Smooth muscle cell (in vitro differentiated cells): Measurements from ENCODE around the gene RMC1. TPM values are rescaled to one million over a fixed set of nuclear protein-coding genes. Genes with fewer than 3 reads are reported as not detected.

Experiments
- DNase-seq: peaks from one replicate; lab custom pipeline; 2025; ENCODE audit not compliant: unreplicated experiment; lab: John Stamatoyannopoulos, UW
- H2AFZ ChIP-seq: fragments of 200-600 bp; sonication (generic); 2 replicates; pipeline ENCODE4 v1.6.0; 2016; ENCODE audit warnings: antibody characterized with exemption, low read depth, mild to moderate bottlenecking
- H3F3A ChIP-seq: fragments of 200-600 bp; sonication (generic); 2 replicates; pipeline ENCODE4 v1.6.0; 2017; ENCODE audit warnings: antibody characterized with exemption, low read depth
- H3K27ac ChIP-seq: fragments of 200-600 bp; sonication (generic); 2 replicates; pipeline ENCODE4 v1.5.1; 2016; ENCODE audit warnings: low read depth, mild to moderate bottlenecking
- H3K27me3 ChIP-seq: fragments of 200-600 bp; sonication (generic); 2 replicates; pipeline ENCODE4 v1.6.1; 2016; ENCODE audit warnings: low read depth, mild to moderate bottlenecking
- H3K36me3 ChIP-seq: fragments of 200-600 bp; sonication (generic); 2 replicates; pipeline ENCODE4 v1.5.1; 2016; ENCODE audit warnings: low read depth
- H3K4me1 ChIP-seq: fragments of 200-600 bp; sonication (generic); 2 replicates; pipeline ENCODE4 v1.5.1; 2016; ENCODE audit warnings: low read depth
- H3K4me2 ChIP-seq: fragments of 200-600 bp; sonication (generic); 2 replicates; pipeline ENCODE4 v1.6.0; 2016; ENCODE audit warnings: mild to moderate bottlenecking
- H3K4me3 ChIP-seq: fragments of 200-600 bp; sonication (generic); 2 replicates; pipeline ENCODE4 v1.5.1; 2016; ENCODE audit warnings: mild to moderate bottlenecking
- H3K79me2 ChIP-seq: fragments of 200-600 bp; sonication (generic); 2 replicates; pipeline ENCODE4 v1.6.0; 2016; ENCODE audit warnings: low read depth, mild to moderate bottlenecking
- H3K9ac ChIP-seq: fragments of 200-600 bp; sonication (generic); 2 replicates; pipeline ENCODE4 v1.6.0; 2016; ENCODE audit warnings: low read depth
- H3K9me3 ChIP-seq: fragments of 200-600 bp; sonication (generic); replicated peaks from 2 replicates; pipeline ENCODE4 v1.5.1; 2016; ENCODE audit warnings: low read depth
- H4K20me1 ChIP-seq: fragments of 200-600 bp; sonication (generic); 2 replicates; pipeline ENCODE4 v1.6.0; 2016; ENCODE audit warnings: low read depth
- WGBS: methylation state at CpG from one replicate; pipeline ENCODE4 v1.1.7; 2016; ENCODE audit warnings: low lambda C conversion rate; 5-methylcytosine and 5-hydroxymethylcytosine counted together
- polyA plus RNA-seq: library from polyadenylated mRNA; unstranded; fragments of >200 nt; fragmentation: Nextera tagmentation; extraction: Ambion mirVana; gene quantifications from 2 replicates; pipeline ENCODE4 v1.2.1, GENCODE V29; 2016
- total RNA-seq: library from RNA; depleted of rRNA; stranded (reverse); fragments of >200 nt; gene quantifications from 2 replicates; pipeline ENCODE4 v1.2.3, GENCODE V29; 2014
- TF ChIP-seq, protein P1 (sequence below): fragments of 200-600 bp; sonication (generic); IDR thresholded peaks from 2 replicates; pipeline ENCODE4 v1.5.1; 2017; ENCODE audit warnings: borderline replicate concordance, mild to moderate bottlenecking, antibody characterized with exemption; ENCODE audit not compliant: insufficient read depth, poor library complexity, severe bottlenecking

The RMC1 gene
- total and polyA plus RNA-seq, 2 experiments from 2014 or later, result 20.6 to 20.7 TPM

DNA sequence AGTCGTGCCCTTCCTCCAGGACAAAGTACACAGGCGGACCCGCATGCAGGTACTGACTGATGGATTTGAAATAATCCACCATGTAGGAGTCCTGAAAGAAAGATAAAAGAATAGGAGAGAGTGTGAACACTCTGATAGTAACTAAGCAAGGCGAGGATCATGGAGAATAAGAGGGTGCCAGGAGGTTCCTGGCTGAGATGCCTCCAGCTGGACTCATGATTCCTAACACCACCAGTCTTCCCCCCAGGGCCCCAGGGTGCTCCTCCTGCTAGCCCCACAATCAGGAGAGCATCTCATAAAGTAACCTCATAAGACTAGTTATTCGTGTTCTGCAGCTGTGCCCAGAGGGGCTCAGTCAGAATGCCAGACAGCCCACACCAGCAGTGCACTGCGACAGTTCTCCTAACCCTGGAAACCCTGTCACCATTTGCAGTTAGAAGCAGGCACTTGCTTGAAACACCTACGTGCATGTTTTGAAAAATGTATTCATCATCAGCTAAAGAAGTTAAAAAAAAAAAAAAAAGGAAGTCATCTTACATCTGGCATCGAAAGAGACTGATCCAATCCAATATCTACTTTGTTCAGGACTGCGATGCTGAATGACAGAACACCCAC is 36.7 kb downstream of the RMC1 start:
- Histone ChIP-seq H3K4me1 (peaks cover 8% of the 10 kb centered on the region), H3K27me3 (no peaks in the 10 kb centered on the region), H3K4me2 (peak overlapping the region; percentile 75), H3K79me2 (no peaks in the 10 kb centered on the region), H3K27ac (peak overlapping the region; percentile 85), H3K36me3 (no peaks in the 10 kb centered on the region), H3K4me3 (no peak overlapping the region), H3F3A (peaks cover 16% of the 10 kb centered on the region), H4K20me1 (peaks cover 60% of the 10 kb centered on the region), H3K9ac (no peak overlapping the region), H2AFZ (no peak overlapping the region), H3K9me3 (no peaks in the 10 kb centered on the region)
- WGBS, result 37% methylated on average over 9 of the region's 9 CpGs
- DNase-seq, result no peak
- TF ChIP-seq, protein P1, sequence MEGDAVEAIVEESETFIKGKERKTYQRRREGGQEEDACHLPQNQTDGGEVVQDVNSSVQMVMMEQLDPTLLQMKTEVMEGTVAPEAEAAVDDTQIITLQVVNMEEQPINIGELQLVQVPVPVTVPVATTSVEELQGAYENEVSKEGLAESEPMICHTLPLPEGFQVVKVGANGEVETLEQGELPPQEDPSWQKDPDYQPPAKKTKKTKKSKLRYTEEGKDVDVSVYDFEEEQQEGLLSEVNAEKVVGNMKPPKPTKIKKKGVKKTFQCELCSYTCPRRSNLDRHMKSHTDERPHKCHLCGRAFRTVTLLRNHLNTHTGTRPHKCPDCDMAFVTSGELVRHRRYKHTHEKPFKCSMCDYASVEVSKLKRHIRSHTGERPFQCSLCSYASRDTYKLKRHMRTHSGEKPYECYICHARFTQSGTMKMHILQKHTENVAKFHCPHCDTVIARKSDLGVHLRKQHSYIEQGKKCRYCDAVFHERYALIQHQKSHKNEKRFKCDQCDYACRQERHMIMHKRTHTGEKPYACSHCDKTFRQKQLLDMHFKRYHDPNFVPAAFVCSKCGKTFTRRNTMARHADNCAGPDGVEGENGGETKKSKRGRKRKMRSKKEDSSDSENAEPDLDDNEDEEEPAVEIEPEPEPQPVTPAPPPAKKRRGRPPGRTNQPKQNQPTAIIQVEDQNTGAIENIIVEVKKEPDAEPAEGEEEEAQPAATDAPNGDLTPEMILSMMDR, result no peak

GRCh38 chr18:23540867-23541266 is 37.6 kb downstream of the RMC1 start:
- Histone ChIP-seq H3K9me3 (no peaks in the 10 kb centered on the region), H3K27ac (peak overlapping the region; percentile 85), H3K4me2 (peak overlapping the region; percentile 75)

DNA sequence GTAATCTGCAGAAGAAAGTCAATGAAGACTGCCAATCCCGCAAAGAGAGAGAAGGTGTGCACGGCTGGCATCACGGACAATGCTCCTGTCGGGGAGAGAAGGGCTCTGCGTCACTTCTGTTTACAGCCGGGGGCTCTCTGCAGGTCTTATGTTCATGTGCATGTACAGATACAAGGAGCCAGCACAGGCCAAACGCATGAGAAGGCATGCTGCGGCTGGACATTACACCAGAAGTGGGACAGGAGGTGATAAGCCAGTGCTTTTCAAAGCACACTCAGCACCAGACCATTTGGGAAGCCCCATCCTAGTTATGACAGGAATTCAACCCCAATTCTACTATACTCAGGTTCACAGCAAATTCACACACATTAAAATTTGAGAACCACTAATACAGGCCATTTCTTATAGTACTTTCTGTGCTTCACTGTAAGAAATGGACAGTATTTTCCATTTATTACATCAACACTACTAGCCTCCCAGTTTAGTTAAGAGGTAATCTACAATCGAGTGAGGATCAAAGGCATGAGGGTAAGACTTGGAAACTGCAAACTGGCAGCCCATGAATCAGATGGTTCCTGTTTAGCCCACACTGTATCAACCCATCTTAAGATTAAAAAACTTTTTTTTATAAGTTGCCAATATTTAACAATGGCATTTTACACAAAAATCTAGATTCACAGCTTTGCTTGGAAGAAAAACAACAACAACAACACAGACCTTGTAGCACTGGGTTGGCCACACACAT is 38.2 kb downstream of the RMC1 start:
- Histone ChIP-seq H3K36me3 (no peaks in the 10 kb centered on the region), H3K27ac (peak overlapping the region; percentile 85)
- whole genome bisulfite sequencing, result 43% methylated on average over 9 of the region's 9 CpGs

More at GRCh38 chr18:23540867-23541266, 37.6 kb downstream of the RMC1 start:
- no peaks in the 10 kb centered on the region for H3K36me3 ChIP-seq
- peaks cover 8% of the 10 kb centered on the region for H3K4me1 ChIP-seq
- no peak overlapping the region for H3K4me3 ChIP-seq
- H4K20me1 ChIP-seq, result peaks cover 60% of the 10 kb centered on the region
- peaks cover 16% of the 10 kb centered on the region for H3F3A ChIP-seq
- TF ChIP-seq, protein P1, result no peak
- no peaks in the 10 kb centered on the region for H3K27me3 ChIP-seq
- no peak for DNase-seq
- WGBS, result 8% methylated on average over 5 of the region's 5 CpGs
- no peak overlapping the region for H2AFZ ChIP-seq
- peak overlapping the region; percentile 61 for H3K9ac ChIP-seq
- no peaks in the 10 kb centered on the region for H3K79me2 ChIP-seq

More for the DNA sequence above, 38.2 kb downstream of the RMC1 start:
- Histone ChIP-seq H3K9me3 (no peaks in the 10 kb centered on the region), H3K79me2 (no peaks in the 10 kb centered on the region), H3K9ac (peak overlapping the region; percentile 61), H2AFZ (no peak overlapping the region), H3K4me3 (no peak overlapping the region), H3K27me3 (no peaks in the 10 kb centered on the region), H3K4me2 (peak overlapping the region; percentile 75), H4K20me1 (peaks cover 60% of the 10 kb centered on the region), H3K4me1 (peaks cover 8% of the 10 kb centered on the region), H3F3A (peaks cover 16% of the 10 kb centered on the region)
- TF ChIP-seq, protein P1, result no peak
- DNase-seq, result no peak
